LNCAP (cell line): Measurements from ENCODE around the gene CEACAM4.

Experiments used
- CTCF ChIP-seq: fragments of 450-650 bp; IDR thresholded peaks from 2 replicates; pipeline ENCODE4 v1.5.1; 2017; ENCODE audit warnings: mild to moderate bottlenecking

Gene CEACAM4

DNA sequence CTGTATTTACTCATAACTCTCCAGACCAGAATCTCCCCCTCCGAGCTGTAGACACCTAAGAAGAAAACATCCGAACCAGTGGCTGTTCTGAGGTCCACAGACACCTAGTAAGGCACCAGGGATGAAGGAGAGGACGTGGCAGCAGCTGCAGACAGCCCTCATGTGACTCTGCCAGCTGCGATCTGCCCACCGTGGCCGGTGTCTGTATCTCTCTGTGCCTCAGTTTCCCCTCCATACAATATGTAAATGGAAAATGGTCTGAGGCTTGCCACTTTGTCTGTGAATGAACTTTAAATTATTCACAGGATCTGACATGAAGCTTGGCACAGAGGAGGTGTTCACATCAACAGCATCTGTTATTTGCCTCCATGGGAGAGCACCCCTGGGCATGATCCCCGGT is 2.4 kb downstream of the CEACAM4 start:
- no peak for TF ChIP-seq CTCF

GRCh38 chr19:41623360-41623759 is 3.5 kb downstream of the CEACAM4 start:
- TF ChIP-seq CTCF = no peak

DNA sequence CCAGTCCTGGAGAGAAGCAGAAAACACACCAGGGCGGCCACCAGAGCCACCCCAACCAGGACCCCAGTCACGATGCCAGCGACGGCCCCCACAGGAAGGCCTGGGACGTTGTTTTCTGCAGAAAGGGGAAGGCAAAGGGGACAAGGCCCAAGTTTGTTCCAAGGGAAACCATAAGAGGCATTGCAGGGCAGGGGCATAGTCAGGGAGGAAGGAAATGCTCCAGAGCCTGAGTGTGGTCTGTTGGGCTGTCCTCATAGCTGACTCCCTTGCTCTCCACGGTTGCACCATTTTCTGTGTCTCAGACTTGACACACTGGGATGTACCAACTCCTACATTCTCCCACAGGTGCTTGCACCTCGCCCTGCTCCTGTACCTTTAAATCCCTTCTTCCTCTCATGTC is 5.2 kb downstream of the CEACAM4 start:
- no peak for TF ChIP-seq CTCF

DNA sequence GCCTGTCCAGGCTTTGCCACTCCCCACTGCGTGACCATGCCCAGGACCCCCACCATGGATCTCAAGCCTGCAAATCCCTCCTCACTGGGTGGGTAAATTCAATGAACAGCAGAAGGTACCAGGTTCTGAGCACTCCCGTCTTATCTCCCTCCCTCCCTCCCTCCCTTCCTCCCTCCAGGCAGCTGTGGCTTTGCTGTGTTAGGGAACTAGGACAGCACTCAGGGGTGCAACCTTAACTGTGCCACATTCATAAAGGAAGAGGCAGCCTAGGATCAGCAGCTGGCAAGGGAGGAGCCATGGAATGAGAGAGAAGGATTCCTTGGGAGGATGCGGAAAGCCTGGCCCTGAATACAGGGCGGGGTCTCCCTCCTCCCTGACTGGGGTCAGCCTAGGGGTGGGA is 5.6 kb downstream of the CEACAM4 start:
- TF ChIP-seq CTCF = no peak

GRCh38 chr19:41620171-41620570 is 6.7 kb downstream of the CEACAM4 start:
- no peak for TF ChIP-seq CTCF

DNA sequence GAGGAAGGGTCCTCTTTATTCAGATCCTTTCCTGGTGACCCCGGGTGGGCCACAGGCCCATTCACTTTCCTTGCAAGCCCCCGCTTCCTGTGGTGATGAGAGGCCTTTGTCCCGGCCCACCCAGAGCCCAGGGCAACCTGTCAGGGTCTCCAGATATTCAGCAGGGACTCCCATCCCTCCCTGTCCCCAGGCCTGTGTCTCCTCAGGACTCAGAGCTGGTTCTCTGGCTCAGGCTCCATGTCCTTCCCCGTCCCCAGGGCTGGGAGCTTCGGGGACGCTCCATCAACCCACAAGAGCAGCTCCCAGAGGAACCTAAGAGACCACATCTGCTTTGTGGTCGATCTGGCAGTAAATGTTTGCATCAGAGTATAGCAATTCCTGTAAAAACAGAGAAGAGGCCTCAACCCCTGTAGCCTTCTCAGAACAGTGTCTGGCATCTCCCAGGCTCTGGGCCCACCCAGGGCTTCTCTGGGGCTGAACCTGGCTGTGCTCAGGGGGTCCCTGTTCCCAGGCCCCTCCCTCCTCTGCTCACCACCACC is 7.8 kb downstream of the CEACAM4 start:
- TF ChIP-seq CTCF = no peak

DNA sequence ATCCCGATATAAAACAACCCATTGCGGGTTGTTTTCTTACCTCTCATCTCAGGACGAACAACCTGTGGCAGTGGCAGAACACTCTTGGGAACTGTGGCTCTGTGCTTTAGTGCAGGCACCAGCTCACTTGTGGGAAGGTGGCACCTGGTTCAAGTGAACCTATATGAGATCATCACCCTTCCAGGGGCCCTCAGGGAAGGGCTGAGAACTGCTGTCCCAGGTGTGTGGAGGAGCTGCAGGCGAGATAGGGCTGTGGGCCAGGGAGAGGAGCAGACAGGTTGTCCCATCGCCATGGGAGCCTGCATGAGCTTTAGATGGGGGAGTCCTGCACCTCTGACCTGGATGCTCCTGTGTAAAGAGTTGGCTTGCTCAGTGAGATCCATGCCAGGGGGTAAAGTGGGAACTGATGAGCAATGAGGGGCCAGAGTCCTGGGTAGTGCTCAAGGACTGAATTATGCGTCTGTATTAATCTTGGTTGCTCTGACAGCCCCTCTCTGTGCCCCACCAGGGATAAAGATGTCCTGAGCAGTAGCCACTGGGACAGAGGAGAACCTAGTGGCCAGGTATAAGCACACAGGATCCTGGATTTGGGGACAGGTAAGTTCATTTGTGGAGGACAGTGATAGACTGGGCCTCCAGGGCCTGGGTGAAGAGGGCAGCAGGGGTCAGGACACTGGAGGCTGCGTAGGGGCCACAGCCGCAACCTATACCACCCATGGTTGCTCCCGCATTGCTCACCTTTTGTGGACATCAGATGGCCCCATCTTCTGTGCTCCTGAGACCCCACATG is 8.7 kb downstream of the CEACAM4 start:
- no peak for TF ChIP-seq CTCF
